GM12872 (cell line): ENCODE results near the gene RELL1.

Experiments
- TF ChIP-seq, protein P1 (sequence below): IDR thresholded peaks from 3 replicates; pipeline ENCODE4 v1.5.1; 2011; ENCODE audit warnings: low read depth, mild to moderate bottlenecking, low read length, moderate library complexity; ENCODE audit not compliant: insufficient read depth

Gene RELL1

DNA sequence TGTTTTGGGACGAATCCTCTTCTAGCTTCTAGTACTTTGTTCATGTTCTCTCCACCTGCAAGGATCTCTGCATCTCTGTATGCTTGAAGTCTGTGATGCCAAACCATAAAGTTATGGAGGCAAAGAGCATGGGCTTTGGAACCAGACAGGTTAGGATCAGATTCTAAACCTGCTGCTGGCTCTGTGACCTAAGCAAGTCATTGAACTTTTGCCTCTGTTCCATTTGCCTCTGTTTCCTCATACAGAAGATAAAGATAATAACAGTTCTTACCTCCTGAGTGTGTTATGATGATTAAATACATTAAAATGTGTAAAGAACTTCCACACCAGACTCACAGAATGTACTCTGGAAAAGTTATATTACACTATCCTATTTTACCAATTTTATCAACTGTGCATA is 41.5 kb upstream of the RELL1 start:
- TF ChIP-seq, protein P1, sequence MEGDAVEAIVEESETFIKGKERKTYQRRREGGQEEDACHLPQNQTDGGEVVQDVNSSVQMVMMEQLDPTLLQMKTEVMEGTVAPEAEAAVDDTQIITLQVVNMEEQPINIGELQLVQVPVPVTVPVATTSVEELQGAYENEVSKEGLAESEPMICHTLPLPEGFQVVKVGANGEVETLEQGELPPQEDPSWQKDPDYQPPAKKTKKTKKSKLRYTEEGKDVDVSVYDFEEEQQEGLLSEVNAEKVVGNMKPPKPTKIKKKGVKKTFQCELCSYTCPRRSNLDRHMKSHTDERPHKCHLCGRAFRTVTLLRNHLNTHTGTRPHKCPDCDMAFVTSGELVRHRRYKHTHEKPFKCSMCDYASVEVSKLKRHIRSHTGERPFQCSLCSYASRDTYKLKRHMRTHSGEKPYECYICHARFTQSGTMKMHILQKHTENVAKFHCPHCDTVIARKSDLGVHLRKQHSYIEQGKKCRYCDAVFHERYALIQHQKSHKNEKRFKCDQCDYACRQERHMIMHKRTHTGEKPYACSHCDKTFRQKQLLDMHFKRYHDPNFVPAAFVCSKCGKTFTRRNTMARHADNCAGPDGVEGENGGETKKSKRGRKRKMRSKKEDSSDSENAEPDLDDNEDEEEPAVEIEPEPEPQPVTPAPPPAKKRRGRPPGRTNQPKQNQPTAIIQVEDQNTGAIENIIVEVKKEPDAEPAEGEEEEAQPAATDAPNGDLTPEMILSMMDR, result no peak

DNA sequence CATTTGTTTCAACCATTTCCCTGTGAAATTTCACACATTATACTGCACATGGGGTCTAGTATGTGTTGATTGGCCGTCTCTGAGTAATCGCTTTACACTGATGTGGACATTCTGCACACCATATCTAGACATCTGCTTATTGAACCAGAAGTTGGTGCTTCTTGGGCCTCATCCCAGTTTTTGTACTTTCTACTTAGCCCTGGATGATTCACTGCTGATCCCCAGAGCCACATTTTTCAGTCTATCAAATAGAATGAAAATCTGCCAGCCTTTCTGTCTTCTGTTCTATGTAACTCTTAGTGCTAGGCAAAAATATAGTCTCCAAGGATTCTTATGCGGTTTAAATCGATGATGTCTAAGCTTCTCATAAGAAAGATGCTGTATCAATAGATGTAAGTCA is 40.5 kb upstream of the RELL1 start:
- TF ChIP-seq, protein P1, result no peak

DNA sequence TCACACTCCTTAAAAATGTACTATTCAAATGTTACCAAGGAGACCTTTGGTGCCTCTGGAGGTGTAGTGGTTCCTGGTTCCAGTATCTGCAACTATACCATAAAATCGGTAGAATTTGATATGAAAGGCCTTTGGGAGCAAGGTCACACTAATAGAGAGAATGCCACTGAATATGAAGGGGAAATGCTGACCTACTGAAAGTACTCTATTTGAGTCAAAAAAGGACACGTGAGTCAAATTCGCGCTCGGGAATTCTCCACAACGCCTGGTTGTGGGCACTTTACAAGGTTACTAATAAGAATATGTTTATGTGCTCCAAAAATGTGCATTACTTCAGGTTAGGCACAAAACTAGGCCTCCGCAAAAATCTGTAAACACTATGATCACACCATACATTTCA is 39.5 kb upstream of the RELL1 start:
- TF ChIP-seq, protein P1, result no peak

DNA sequence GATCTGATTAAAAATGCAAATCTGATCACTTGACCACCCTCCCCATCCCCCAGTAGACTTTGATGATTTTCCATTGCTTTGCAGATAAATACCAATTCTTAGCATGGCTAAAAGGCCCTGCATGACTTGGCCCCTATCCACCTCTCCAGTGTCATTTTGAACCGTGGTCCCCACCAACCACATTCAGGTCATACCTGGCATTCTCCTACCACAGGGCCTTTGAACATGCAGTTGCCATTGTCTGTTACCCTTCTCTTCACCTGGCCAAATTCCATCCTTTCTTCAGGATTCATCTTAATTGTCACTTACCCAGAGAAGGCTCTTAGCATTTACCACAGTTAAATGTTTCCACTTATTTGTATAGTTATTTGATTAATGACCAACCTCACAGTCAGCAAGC is 36.9 kb upstream of the RELL1 start:
- TF ChIP-seq, protein P1, result no peak

DNA sequence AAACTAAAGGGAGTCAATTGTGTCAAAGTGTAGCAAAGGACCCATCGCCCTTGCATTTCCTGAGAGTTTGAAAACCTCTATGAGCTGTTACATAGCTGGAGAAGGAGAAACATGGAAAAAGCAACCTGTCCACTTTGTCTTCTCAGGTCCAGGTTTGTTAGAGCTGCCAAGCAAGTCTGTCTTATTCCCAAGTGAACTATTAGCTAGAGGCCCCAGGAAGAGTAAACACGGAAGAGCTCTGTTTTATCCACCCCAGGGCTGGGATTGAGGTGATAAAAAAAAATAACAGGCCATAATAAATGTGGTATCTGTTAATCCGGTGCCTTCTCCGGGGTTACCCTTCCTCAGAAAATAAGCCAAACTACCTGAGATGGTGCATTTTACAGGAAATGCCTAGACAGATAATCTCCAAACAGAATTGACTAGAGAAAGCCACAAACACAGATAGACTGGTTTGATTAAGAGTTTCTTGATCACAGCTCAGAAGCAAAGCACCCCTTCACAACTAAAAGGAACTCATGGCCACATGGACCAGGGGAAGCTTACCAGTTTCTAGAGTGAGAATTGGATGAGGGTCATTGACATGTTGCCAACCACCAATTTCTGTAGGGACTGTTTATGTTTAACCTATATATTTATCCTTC is 35.9 kb upstream of the RELL1 start:
- TF ChIP-seq, protein P1, result no peak

DNA sequence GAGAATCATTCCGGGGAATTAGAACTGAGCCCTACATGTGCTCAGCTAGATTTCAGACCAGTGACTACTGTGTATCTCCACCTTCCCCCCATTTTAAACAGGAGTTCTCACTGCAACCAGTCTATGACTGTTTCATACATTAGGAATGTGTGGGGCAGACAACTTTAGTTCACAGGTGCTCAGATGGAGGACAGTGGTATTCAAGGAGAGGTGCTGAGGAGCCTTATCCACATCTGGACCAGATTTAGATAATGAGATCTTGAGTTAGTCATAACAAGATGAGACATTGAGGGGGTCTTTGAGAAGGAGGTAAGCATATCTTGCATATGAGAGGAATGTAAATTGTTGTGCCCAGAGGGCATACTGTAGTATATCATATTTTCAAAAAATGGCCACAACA is 32.8 kb upstream of the RELL1 start:
- TF ChIP-seq, protein P1, result no peak

DNA sequence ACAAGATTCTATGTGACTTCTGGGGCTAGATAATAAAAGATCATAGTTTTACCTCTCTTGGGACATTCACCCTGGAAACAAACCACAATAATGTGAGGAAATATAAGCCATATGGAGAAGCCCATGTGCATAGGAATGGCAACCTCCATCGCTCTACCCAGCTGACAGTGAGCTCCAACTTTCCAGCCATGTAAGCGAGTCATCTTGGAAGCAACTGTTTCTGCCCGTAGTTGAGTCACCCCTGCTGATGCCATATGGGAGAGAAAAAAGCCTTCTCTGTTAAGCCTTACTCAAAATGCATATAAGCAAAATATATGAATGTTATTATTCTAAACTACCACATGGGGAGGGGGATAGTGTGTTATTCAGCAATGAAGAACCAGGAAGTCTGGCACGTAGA is 31.4 kb upstream of the RELL1 start:
- TF ChIP-seq, protein P1, result no peak
